HG02642 (cell line): Measurements from ENCODE around the gene ADAM21.
A peak's percentile ranks its signal among the peaks of the same experiment; 100 is the strongest.
"Not testable (repeated sequence)": the region's sequence is repeated elsewhere in the genome, so short reads cannot be mapped to it uniquely, and the experiment has no call there.

ENCODE experiments used
- ATAC-seq: cut with Tn5 transposase; IDR thresholded peaks from one replicate; pipeline ENCODE4 v1.9.1; 2021; ENCODE audit warnings: mild to moderate bottlenecking; ENCODE audit not compliant: unreplicated experiment, poor library complexity

The ADAM21 gene

DNA sequence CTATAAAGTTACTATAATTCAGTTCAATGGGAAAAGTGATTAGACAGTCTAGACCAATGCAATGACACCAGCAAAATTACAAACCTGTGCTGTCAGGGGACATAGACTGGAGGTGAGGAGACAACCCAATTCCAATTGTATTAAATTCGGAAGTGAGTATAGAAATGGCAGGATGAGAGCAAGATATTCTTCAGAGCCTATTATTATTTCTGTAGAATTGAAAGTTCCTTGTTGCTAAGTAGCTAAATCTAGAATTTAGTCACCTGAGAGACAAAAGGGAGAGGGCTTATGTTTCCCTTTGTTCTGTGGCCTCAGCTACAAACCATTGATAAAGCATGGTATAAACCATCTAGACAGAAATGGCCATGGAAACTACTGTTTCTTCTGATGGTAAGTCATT is at the start of gene ADAM21:
Gene ADAM21, plus strand, starts transcription at position 301 of the 400 bp plus-strand sequence. CDS start 5,326 bp downstream, outside the sequence.
- ATAC-seq: no peak

DNA sequence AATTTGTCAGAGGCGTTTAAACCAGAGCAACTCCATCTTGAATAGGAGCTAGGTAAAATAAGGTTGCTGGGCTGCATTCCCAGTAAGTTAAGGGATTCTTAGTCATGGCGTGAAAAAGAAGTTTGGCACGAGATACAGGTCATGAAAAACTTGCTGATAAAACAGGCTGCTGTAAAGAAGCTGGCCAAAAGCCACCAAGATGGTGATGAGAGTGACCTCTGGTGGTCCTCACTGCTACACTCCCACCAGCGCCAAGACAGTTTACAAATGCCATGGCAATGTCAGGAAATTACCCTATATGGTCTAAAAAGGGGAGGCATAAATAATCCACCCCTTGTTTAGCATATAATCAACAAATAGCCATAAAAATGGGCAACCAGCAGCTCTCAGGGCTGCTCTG is 48.6 kb upstream of the ADAM21 start:
- ATAC-seq: not testable (repeated sequence)

DNA sequence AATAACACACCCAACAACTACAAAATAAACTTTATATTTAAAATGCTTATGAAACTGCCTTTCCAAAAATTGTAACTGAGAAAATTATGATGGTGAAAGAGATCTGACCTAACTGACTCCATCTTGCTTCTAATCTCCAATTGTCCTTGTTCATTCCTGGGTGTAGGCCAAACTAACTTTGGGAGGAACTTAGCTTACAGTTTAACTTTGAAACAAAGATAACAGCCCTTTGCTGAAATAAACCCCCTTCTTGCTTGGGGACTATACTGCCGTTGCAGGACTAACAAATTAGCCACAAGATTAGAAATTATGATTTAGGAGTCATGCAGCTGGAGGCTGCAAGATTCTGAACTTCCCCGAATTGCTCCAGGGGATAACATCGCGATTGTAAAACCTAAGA is 45.8 kb upstream of the ADAM21 start:
- not testable (repeated sequence) for ATAC-seq

DNA sequence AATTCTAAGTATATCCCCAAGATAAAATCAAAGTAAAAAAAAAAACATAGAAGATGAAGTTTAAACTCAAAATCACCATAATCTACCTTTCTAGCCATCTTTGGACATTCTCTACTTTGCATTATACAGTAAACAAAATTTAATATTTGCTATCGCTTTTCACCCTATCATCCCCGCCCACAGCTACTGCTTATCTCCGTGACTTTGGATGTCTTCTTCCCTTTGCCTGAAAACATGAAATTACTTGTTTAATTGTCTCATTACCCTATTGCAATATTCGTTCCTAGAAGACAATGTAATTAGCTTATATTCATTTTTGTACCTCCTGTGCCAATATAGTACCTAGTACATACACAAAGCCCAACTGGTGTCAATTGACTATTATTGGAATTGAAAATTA is 44.4 kb upstream of the ADAM21 start:
- ATAC-seq: no peak

DNA sequence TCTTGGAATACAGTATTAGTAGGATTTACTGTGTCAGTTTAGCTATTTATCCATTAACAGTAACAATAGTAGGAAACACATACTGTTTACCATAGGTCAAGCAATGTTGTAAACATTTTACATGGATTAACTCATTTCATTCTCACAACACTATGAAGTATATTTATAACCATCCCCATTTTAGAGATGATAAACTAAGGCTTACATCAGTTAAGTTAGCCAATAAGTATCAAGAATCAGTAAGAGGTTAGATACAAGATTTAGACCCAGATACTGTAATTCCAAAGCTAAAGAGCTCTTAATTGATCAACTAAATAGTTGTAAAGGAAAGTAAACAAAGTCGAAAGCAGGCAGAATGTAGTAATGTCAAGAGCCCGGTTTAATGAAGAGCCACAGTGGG is 36.2 kb upstream of the ADAM21 start:
- no peak for ATAC-seq

DNA sequence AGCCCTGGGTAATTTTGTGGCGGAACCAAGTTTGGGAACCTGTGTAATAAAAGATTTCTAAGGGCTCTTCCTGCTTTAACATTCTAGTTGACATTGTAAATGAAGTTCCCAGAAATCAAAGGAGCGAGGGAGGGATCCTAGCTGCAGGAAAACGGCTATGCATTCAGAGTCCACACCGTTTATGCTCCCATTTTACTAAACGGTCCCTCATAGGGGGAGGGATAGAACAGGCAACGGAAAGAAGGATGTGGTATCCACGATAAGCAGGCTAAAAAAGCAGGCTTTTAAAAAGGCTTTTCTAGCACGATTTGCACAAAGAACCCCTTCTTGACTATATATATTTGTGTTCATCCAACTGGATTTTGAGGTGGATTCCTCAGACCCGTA is 35.6 kb upstream of the ADAM21 start:
- ATAC-seq: no peak

DNA sequence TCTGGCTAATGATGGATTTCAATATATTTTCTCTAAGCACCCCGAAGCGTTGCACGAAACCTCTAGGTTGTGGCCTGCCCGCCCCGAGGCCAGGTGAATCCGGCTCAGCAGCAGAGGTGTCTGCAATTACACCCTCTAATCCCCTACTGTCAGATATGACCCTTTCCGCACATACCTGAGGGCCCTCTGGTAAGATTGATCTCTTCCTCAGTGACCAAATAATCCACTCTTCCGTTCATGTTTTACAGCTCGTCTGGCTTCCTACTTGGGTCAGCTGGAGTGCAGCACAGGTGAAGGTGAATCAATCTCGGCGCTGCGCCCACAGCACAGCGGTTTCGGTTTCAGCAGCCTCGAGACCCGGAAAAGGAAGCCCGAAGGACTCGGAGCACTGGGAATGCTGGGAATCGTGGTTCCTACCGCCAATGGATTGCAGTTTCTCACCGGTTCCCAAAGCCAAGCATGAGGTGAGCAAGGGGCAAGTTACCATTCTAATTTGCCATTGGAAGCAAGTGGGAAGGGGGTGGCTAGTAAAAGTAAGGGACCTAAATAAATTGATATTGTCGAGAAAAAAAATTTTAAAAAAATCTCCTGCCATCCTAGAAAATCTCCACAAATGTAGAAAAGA is 35.1 kb upstream of the ADAM21 start, which contains the start of gene SYNJ2BP:
Gene SYNJ2BP, minus strand, starts transcription at position 366 of the 625 bp plus-strand sequence. Its CDS starts 127 bp downstream, at position 239.
- ATAC-seq: peak; percentile 79

DNA sequence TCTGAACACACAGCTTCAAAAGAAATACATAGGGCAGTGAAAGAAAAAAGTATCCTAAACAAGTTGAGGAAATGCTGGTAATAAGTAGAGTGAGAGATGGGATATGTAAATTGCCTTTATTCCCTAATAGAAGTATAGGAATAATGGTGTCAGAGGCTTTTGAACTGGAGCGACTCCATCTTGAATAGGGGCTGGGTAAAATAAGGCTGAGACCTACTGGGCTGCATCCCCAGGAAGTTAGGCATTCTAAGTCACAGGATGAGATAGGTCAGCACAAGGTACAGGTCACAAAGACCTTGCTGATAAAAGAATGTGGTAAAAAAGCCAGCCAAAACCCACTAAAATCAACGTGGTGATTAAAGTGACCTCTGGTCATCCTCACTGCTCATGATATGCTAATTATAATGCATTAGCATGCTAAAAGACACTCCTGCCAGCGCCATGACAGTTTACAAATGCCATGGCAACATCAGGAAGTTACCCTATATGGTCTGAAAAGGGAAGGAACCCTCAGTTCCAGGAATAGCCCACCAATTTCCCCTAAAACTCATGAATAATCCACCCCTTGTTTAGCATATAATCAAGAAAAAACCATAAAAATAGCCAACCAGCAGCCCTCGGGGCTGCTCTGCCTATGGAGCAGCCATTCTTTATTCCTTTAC is 32.6 kb upstream of the ADAM21 start:
- ATAC-seq: not testable (repeated sequence)

DNA sequence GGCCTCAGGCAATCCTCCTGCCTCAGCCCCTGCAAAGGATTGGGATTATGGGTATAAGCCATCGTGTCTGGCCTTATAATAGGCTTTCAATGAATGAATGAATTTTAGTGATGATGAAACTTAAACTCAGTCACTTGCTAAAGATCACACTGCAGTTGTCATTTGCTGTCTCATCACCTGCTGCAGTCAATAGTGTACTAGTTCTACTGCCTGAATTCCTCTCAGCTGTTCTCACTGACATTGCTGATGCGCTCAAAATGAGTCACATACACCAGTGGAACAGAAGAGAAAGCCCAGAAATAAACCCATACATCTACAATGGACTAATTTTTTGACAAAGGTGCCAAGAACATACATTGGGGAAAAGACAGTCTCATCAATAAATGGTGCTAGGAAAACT is 29.4 kb upstream of the ADAM21 start:
- no peak for ATAC-seq

DNA sequence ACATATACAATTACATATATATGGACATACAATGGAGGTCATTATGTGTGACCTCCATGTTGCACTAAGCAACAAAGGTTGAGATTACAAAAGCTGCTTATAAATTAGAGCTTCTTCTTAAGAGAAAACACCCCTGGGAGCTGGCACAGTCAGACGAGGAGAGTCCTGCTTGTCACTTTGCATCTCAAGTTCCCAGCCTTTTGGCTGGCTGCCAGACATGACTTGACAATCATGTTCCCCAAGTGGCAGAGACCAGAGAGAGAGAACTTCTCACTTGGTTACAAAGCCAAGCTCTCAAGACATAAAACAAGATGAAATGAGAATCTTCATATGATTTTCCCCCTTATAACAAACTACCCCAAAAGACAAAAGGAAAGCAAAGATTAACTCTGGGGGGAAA is 26.6 kb upstream of the ADAM21 start:
- no peak for ATAC-seq

DNA sequence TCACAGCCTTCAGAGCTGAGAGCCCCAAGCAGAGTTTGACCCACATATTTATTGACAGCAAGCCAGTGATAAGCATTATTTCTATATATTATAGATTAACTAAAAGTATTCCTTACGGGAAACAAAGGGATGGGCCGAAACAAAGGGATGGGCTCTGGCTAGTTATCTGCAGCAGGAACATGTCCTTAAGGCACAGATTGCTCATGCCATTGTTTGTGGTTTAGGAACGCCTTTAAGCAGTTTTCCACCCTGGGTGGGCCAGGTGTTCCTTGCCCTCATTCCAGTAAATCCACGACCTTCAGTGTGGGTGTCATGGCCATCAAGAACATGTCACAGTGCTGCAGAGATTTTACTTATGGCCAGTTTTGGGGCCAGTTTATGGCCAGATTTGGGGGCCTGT is 25.4 kb upstream of the ADAM21 start:
- ATAC-seq: not testable (repeated sequence)

DNA sequence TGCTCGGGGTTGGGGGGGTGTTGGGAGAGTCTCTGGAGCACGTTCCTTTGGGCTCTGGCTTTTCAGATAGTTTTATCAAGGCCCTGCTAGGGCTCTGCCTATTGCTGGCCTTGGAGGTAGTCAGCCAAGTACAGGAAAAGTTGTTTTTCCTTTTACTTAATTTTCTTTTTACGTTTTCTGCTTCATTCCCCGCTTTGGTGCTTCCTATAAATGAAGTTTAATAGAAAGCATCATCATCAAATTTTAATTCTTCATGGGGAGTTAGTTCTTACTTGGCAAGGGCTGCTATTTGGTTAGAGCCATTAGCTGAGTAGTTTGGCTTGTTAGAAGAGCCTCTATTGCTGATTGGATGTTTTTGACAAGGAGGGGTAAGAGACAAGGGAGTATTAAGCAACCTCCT is 15.1 kb upstream of the ADAM21 start:
- no peak for ATAC-seq

DNA sequence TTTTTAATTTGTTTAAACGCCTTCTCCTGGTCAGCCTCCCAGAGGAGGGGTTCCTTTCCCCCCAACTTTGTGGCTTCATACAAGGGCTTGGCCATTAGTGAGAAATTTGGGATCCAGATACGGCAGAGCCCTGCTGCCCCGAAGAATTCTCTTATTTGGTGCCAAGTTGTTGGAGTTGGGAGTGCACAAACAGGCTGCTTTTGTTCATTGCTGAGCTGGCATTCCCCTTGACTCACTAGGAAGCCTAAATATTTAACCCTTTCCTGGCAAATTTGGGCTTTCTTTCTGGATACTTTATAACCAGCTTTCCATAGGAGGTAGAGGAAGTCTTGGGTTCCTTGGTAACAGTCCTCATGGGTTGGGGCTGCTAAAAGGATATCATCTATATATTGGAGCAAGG is 10.3 kb upstream of the ADAM21 start:
- no peak for ATAC-seq

DNA sequence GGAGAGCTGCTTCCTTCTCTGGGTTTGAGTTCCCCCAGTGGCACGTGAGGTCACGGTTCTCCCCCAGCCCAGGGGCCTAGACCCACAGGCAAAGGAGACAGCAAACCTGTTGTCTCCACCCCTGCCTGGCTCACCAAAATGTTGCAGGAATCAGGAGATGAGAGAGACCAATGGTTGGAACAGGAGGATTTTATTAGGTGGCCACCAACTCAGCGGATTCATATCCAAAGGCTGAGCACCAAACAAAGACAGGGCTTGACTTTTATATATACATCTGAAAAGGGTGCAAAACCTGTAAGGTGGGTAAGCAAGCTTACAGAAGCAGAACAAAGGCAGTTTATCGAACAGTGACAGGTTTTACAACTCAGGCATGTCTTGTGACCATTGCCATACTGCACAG is 9.2 kb upstream of the ADAM21 start:
- no peak for ATAC-seq

DNA sequence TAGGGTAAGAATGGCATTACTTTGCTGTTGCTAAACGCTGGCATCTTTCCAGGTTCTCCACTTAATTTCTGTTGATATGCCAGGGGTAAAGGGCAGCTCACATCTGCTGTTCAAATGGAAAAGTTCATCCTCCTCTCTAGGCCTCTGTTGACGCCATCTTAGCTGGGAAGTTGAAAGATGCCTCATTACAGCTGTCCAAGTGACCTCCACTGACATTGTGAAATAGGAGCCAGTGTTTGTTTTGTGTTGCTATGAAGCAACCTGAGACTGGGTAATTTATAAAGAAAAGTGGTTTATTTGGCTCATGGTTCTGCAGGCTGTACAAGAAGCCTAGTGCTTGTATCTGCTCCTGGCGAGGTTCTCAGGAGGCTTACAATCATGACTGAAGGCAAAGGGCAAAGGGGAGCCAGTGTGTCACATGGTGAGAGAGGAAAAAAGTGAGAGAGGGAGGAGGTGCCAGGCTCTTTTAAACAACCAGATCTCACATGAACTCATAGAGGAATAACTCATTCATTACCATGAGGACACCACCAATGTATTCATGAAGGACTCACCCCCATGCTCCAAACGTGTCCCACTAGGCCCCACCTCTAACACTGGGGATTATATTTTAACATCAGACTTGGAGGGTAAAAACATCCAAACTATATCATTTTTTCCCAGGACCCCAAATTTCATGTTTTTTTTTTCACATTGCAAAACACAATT is 3.2 kb upstream of the ADAM21 start:
- no peak for ATAC-seq

DNA sequence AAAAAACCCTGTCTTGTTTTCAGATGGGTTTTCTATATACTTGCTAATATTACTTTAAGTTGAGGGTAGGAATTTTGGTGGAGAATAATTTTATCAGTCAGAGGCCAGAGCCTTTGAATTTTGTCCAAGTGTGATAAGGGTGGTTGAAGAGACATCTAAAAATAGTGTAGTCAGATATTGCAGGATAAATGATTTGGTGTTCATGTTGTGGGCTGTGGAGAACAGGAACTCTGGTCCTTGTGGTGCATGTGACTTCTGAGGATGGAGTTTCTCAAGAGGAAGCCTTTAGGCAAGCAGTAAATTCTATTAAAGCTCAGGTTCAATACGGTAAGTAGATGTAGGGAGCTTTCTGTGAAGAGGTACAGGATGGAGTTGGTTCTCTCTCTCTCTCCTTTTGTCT is 2.8 kb downstream of the ADAM21 start:
- no peak for ATAC-seq

DNA sequence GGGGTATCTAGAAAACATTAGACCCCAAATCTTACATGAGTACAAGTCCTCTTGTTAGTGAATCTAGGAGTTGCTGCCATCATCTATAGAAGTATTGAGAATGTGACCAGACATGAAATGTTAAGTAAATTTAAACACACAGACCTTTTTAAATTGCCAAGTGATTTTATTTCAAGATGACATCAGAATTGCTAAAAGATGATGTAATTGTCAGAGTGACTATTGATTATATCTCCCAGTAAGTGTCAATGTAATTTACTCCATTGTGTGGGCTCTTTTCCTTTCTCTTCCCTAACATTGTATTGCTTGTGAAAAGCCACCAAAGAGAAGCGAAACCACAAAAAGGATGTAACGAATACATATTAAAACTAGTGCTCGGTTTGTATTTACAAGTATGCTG is 16.8 kb downstream of the ADAM21 start:
- no peak for ATAC-seq

DNA sequence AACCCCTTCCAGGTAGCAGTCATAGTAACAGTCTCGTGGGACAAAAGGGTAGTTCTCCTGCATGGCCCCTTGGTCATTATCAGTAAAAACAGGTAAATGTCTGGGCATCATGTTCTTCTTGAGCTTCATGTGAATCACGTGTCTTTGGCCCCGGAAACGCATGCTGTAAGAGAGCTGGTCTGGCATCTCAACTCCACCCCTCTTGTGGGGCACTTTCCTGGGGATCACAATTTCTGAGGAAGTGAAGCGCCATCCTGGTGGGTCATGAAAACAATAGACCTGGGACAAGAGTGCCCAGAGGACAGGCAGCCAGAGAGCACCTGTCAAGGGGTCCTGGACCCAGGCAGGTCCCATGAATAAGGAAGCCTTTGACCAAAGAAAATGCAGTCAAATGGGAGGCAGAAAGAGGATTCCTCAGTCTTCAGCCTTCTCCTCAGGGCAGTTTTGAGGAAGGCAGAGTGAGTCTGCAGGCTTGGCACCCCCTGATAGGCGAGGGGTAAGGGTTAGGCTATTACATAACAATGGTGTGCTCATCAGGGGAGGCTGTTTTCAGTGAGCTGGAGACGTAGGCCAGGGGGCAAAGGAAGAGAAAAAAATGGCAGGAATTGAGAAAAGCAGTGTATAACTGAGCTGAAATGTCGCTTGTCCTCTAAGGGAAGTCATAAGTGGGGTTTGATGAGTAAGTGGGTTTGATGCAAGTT is 19.0 kb downstream of the ADAM21 start:
- not testable (repeated sequence) for ATAC-seq

DNA sequence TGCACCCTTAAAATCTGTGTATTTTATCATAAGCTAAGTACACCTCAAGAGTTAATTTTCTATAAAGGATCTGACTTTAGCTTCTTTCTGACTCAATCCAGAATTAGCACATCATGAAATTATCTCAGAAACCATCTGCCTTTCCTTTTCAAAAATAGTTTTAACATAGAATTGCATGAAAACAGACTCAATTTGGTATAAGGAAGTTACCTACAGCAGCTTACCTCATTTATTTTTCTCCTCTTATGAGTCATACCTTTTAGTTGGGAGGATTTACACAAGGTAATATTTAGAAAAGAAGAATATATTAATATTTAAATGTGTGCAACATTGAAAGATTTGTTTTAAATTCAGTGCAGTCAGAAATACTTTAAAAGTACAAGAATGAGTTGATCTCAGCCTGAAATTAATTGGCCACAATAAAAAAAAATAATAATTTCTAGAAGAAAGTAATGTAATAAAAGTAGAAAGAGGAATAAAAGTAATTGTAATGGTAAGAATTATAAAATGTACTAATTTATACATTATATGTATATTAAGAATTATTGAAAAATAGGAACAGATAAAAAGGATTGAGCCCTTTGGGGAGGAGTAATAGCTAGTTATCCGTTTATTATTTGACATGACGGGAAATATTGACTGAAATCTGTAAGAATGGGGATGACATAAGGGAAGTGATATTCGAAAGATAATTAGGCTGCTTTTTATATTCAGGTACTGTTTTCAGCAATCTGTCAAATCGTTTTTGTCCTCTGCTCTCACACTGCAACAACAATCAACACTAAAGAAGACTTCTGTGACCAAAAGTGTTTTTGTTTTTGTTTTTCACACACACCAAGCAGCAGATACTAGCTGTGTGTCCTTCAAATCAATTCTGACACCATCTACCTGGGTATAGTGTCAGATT is 20.5 kb downstream of the ADAM21 start:
- ATAC-seq: no peak

DNA sequence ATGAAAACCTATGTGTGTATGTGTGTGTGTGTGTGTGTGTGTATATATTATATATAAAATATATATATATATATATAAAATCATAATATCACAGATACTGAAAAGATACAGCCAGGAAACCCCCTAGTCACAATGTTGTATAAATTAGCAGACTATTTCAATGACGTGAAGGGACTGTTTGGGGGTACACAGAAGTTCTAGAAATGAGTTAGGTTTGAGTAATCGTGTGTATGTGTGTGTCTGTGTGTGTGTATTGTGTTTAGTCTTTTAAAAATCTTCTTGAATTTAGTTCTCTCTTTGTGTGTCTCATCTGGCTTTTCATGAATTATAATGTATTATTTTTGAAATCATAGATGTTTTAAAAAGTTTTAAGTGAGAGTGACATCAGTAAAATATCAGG is 21.9 kb downstream of the ADAM21 start:
- ATAC-seq: no peak
